Mesenchymal stem cell (in vitro differentiated cells and primary cell): ENCODE data around the gene KIF26A.

ENCODE experiments used
- DNase-seq: peaks from one replicate; pipeline ENCODE4 v3.0.0-alpha.2; 2013
- H2AFZ ChIP-seq: one replicate; pipeline ENCODE4 v1.6.1; 2013; ENCODE audit warnings: low read depth, mild to moderate bottlenecking, control low read depth, inconsistent platforms, low read length, moderate library complexity
- H2AK5ac ChIP-seq: 2 replicates; pipeline ENCODE4 v1.6.1; 2013; ENCODE audit warnings: low read length, moderate library complexity, mild to moderate bottlenecking, inconsistent platforms; ENCODE audit not compliant: severe bottlenecking
- H2BK120ac ChIP-seq: one replicate; pipeline ENCODE4 v1.6.1; 2013; ENCODE audit warnings: low read depth, mild to moderate bottlenecking, inconsistent platforms, low read length, moderate library complexity
- H2BK12ac ChIP-seq, 2 experiments: one replicate each; pipeline ENCODE4 v1.6.1; 2013; ENCODE audit warnings: inconsistent platforms in 2 of 2, low read length in 2 of 2, mild to moderate bottlenecking in 2 of 2, moderate library complexity in 2 of 2, control low read depth in 1 of 2
- H2BK15ac ChIP-seq: one replicate; pipeline ENCODE4 v1.6.1; 2013; ENCODE audit warnings: mild to moderate bottlenecking, low read depth, inconsistent platforms; ENCODE audit not compliant: poor library complexity, severe bottlenecking
- H2BK5ac ChIP-seq: 2 replicates; pipeline ENCODE4 v1.6.1; 2013; ENCODE audit warnings: low read depth, mild to moderate bottlenecking, low read length, control low read depth, inconsistent platforms; ENCODE audit not compliant: poor library complexity, severe bottlenecking
- H3K14ac ChIP-seq, 2 experiments: one replicate each; pipeline ENCODE4 v1.6.1; 2013; ENCODE audit warnings: inconsistent platforms in 2 of 2, low read length in 2 of 2, control low read depth in 1 of 2, mild to moderate bottlenecking in 1 of 2, moderate library complexity in 1 of 2
- H3K18ac ChIP-seq, 2 experiments: one replicate each; pipeline ENCODE4 v1.6.1; 2013; ENCODE audit warnings: inconsistent platforms in 2 of 2, low read length in 2 of 2, control low read depth in 1 of 2, low read depth in 1 of 2, mild to moderate bottlenecking in 1 of 2
- H3K23ac ChIP-seq, 2 experiments: one replicate each; pipeline ENCODE4 v1.6.1; 2013; ENCODE audit warnings: inconsistent platforms in 2 of 2, low read length in 2 of 2, mild to moderate bottlenecking in 2 of 2, moderate library complexity in 2 of 2, control low read depth in 1 of 2
- H3K27ac ChIP-seq: 2 replicates; pipeline ENCODE4 v1.5.1; 2013; ENCODE audit warnings: mild to moderate bottlenecking, moderate library complexity, low read length, control low read depth, inconsistent platforms; ENCODE audit not compliant: poor library complexity, severe bottlenecking
- H3K27me3 ChIP-seq, 2 experiments: 2 replicates each; pipeline versions ENCODE4 v1.6.1 to v1.7.0; 2013; ENCODE audit warnings: low read length in 2 of 2, mild to moderate bottlenecking in 2 of 2, moderate library complexity in 2 of 2, control low read depth in 1 of 2, inconsistent platforms in 1 of 2; ENCODE audit not compliant: control insufficient read depth in 1 of 2, insufficient read depth in 1 of 2
- H3K36me3 ChIP-seq, 2 experiments: 2 replicates each; pipeline versions ENCODE4 v1.6.1 to v1.7.0; 2013; ENCODE audit warnings: low read length in 2 of 2, control low read depth in 1 of 2, inconsistent platforms in 1 of 2, low read depth in 1 of 2, mild to moderate bottlenecking in 1 of 2; ENCODE audit not compliant: insufficient read depth in 2 of 2, control insufficient read depth in 1 of 2
- H3K4ac ChIP-seq, 2 experiments: one replicate each; pipeline ENCODE4 v1.6.1; 2013; ENCODE audit warnings: inconsistent platforms in 2 of 2, low read length in 2 of 2, mild to moderate bottlenecking in 2 of 2, moderate library complexity in 2 of 2, control low read depth in 1 of 2, low read depth in 1 of 2
- H3K4me1 ChIP-seq: 2 replicates; pipeline ENCODE4 v1.6.1; 2013; ENCODE audit warnings: low read depth, low read length, control low read depth; ENCODE audit not compliant: control insufficient read depth, insufficient read depth
- H3K4me2 ChIP-seq: 2 replicates; pipeline ENCODE4 v1.6.1; 2013; ENCODE audit warnings: low read length, mild to moderate bottlenecking, inconsistent platforms; ENCODE audit not compliant: poor library complexity, severe bottlenecking
- H3K4me3 ChIP-seq, 2 experiments: 2 replicates each; pipeline versions ENCODE4 v1.5.1 to v1.7.0; 2013; ENCODE audit warnings: low read length in 2 of 2, mild to moderate bottlenecking in 2 of 2, control low read depth in 1 of 2, low read depth in 1 of 2; ENCODE audit not compliant: insufficient read depth in 1 of 2
- H3K79me1 ChIP-seq: replicated peaks from 2 replicates; pipeline ENCODE4 v1.6.1; 2013; ENCODE audit warnings: mild to moderate bottlenecking, control low read depth, low read length, inconsistent platforms; ENCODE audit not compliant: poor library complexity, severe bottlenecking
- H3K9ac ChIP-seq: 2 replicates; pipeline ENCODE4 v1.7.0; 2013; ENCODE audit warnings: mild to moderate bottlenecking, low read length, moderate library complexity
- H3K9me3 ChIP-seq: 2 replicates; pipeline ENCODE4 v1.7.0; 2013; ENCODE audit warnings: mild to moderate bottlenecking, low read length; ENCODE audit not compliant: control insufficient read depth
- H4K8ac ChIP-seq: one replicate; pipeline ENCODE4 v1.6.1; 2013; ENCODE audit warnings: inconsistent platforms, mild to moderate bottlenecking, low read length, moderate library complexity
- H4K91ac ChIP-seq: one replicate; pipeline ENCODE4 v1.6.1; 2013; ENCODE audit warnings: mild to moderate bottlenecking, low read length, inconsistent platforms
- WGBS: methylation state at CpG from one replicate; pipeline ENCODE4 v1.1.7; 2013; ENCODE audit warnings: mixed read lengths; 5-methylcytosine and 5-hydroxymethylcytosine counted together

Gene KIF26A

GRCh38 chr14:104161602-104162367, 23.4 kb downstream of the KIF26A start:
- H2BK5ac ChIP-seq = no peak overlapping the region
- no peaks in the 10 kb centered on the region for H3K36me3 ChIP-seq
- no peak overlapping the region for H3K4ac ChIP-seq
- DNase-seq = no peak
- H3K18ac ChIP-seq = no peak overlapping the region
- H2AFZ ChIP-seq = no peak overlapping the region
- no peak overlapping the region for H2BK12ac ChIP-seq
- no peak overlapping the region for H3K27ac ChIP-seq
- no peak overlapping the region for H3K23ac ChIP-seq
- H3K79me1 ChIP-seq = no peaks in the 10 kb centered on the region
- H3K4me1 ChIP-seq = no peaks in the 10 kb centered on the region
- no peak overlapping the region for H3K9ac ChIP-seq
- H2BK120ac ChIP-seq = no peak overlapping the region
- no peak overlapping the region for H2BK15ac ChIP-seq
- H3K14ac ChIP-seq = no peak overlapping the region
- H3K4me3 ChIP-seq = no peak overlapping the region
- H3K4me2 ChIP-seq = no peak overlapping the region
- 93% methylated on average over 23 of the region's 23 CpGs for WGBS
- H4K8ac ChIP-seq = no peak overlapping the region
- H3K9me3 ChIP-seq = no peaks in the 10 kb centered on the region
- H2AK5ac ChIP-seq = no peak overlapping the region
- H3K27me3 ChIP-seq = no peaks in the 10 kb centered on the region
- H4K91ac ChIP-seq = no peak overlapping the region

GRCh38 chr14:104162495-104162894, 24.1 kb downstream of the KIF26A start:
- Histone ChIP-seq H3K27me3 (no peaks in the 10 kb centered on the region), H4K8ac (no peak overlapping the region), H2AK5ac (no peak overlapping the region), H3K4ac (no peak overlapping the region), H3K4me2 (no peak overlapping the region), H3K4me3 (no peak overlapping the region), H3K18ac (no peak overlapping the region), H3K36me3 (no peaks in the 10 kb centered on the region), H2BK5ac (no peak overlapping the region), H2BK12ac (no peak overlapping the region), H3K23ac (no peak overlapping the region), H3K27ac (no peak overlapping the region), H4K91ac (no peak overlapping the region), H2AFZ (no peak overlapping the region), H3K4me1 (no peaks in the 10 kb centered on the region), H3K79me1 (no peaks in the 10 kb centered on the region), H3K9me3 (no peaks in the 10 kb centered on the region), H2BK15ac (peak overlapping the region; percentile 38), H2BK120ac (no peak overlapping the region), H3K9ac (no peak overlapping the region), H3K14ac (no peak overlapping the region)
- DNase-seq = no peak
- 83% methylated on average over 9 of the region's 9 CpGs for WGBS

- Histone ChIP-seq H4K91ac (no peak overlapping the region), H3K36me3 (no peaks in the 10 kb centered on the region), H3K14ac (no peak overlapping the region), H3K23ac (no peak overlapping the region), H2BK15ac (no peak overlapping the region), H2AK5ac (no peak overlapping the region), H3K4ac (no peak overlapping the region), H3K4me3 (no peak overlapping the region), H3K4me2 (no peak overlapping the region), H4K8ac (no peak overlapping the region), H3K9ac (no peak overlapping the region), H3K27me3 (no peaks in the 10 kb centered on the region), H3K18ac (no peak overlapping the region), H2AFZ (no peak overlapping the region), H3K79me1 (no peaks in the 10 kb centered on the region), H2BK120ac (no peak overlapping the region), H2BK12ac (no peak overlapping the region), H3K4me1 (no peaks in the 10 kb centered on the region), H3K9me3 (no peaks in the 10 kb centered on the region), H3K27ac (no peak overlapping the region), H2BK5ac (no peak overlapping the region)
- WGBS = 88% methylated on average over 21 of the region's 21 CpGs
- DNase-seq = no peak
Observed at GRCh38 chr14:104163541-104163940, 25.2 kb downstream of the KIF26A start.

GRCh38 chr14:104164041-104164440, 25.7 kb downstream of the KIF26A start:
- H3K36me3 ChIP-seq = no peaks in the 10 kb centered on the region
- H2AK5ac ChIP-seq = no peak overlapping the region
- no peak overlapping the region for H2BK15ac ChIP-seq
- H3K4me2 ChIP-seq = no peak overlapping the region
- H3K9ac ChIP-seq = no peak overlapping the region
- H3K27me3 ChIP-seq = no peaks in the 10 kb centered on the region
- no peaks in the 10 kb centered on the region for H3K79me1 ChIP-seq
- no peak overlapping the region for H2AFZ ChIP-seq
- no peak overlapping the region for H4K91ac ChIP-seq
- no peak overlapping the region for H3K4ac ChIP-seq
- H3K14ac ChIP-seq = no peak overlapping the region
- no peak overlapping the region for H3K23ac ChIP-seq
- no peaks in the 10 kb centered on the region for H3K4me1 ChIP-seq
- 91% methylated on average over 23 of the region's 23 CpGs for WGBS
- H3K18ac ChIP-seq = no peak overlapping the region
- H4K8ac ChIP-seq = no peak overlapping the region
- no peak overlapping the region for H2BK120ac ChIP-seq
- no peak for DNase-seq
- no peak overlapping the region for H2BK5ac ChIP-seq
- H2BK12ac ChIP-seq = no peak overlapping the region
- H3K4me3 ChIP-seq = no peak overlapping the region
- no peaks in the 10 kb centered on the region for H3K9me3 ChIP-seq
- no peak overlapping the region for H3K27ac ChIP-seq
